ENCODE data around the gene AP4B1. TPM values are rescaled to one million over a fixed set of nuclear protein-coding genes. Genes with fewer than 3 reads are reported as not detected.

AP4B1 gene
- total and polyA plus RNA-seq, 9 of the 15 experiments (the other 6 are each of a cell fraction or from before 2014, with no cell fraction given), result 15.8 to 36.5 (median 24.6) TPM

DNA sequence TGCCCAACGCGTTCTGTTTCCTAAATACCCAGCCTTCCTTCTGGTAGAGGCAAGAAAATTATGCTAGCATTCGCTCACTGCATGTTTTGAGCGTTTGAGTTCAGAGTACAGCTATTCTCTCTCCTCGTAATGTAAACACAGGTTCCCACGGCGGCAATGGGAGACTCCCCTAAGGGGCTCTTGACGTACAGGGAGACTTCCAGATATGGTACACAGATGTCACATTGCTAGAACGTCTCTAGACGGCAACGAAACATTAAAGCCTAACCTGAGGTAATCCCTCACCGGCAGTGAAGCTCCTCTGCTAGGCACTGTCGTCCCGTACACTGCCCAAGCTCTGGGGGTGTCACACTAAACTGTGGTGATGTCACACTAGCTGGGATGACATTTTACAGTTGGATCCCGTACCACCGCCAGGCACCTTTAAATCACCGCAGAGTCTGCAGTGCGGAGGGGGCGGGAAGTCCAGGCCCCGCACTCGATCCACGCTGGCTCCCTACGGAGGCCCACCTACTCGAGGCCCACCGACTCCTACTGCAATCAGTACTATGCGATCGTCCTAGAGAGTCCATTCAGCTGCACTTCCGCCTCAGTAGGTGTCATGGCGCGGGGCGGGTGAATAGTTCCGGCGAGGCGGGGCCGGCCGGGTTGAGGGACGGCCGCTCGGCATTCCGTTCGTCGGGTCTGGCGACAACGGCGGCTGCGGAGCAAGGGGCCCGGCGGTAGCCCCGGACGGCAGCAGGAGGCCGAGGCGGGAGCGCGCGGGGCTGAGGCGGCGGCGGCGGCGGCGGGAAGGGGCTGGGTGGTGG lies 24.5 kb upstream of the AP4B1 start, which contains the start of gene HIPK1 (continued):
- TF ChIP-seq CEBPG (CRISPR knock-in tag; IDR thresholded peaks at IDR 0.05) (peak; percentile 70; the same call in 1 of the 2 replicates), CEBPG (tag; conservative IDR thresholded peaks at IDR 0.05 in 1 of 2, IDR thresholded peaks at IDR 0.05 in 1 of 2) (peak in 1 of 2 experiments; percentile 69; a peak in 2 of 4 replicates), SMARCA4 (IDR thresholded peaks at IDR 0.05) (peak; percentile 59), TRIM24 (IDR thresholded peaks at IDR 0.05) (no peak), KLF16 (IDR thresholded peaks at IDR 0.05) (no peak), LCOR (CRISPR knock-in tag; IDR thresholded peaks at IDR 0.05) (peak; percentile 85), HSF4 (CRISPR knock-in tag; IDR thresholded peaks at IDR 0.05; ENCODE audit: borderline replicate concordance) (no peak), MCM3 (IDR thresholded peaks at IDR 0.05) (no peak), ZNF766 (CRISPR knock-in tag; conservative IDR thresholded peaks at IDR 0.05) (peak; percentile 84), ZNF830 (CRISPR knock-in tag; IDR thresholded peaks at IDR 0.05) (no peak), PRMT5 (CRISPR knock-in tag; IDR thresholded peaks at IDR 0.05) (no peak), RBFOX2 (IDR thresholded peaks at IDR 0.05; ENCODE audit: low read depth, low read length) (peak; percentile 88), PTBP1 (IDR thresholded peaks at IDR 0.05; ENCODE audit: low read depth, low read length) (no peak), ZNF224 (CRISPR knock-in tag; IDR thresholded peaks at IDR 0.05) (no peak), SMARCB1 (IDR thresholded peaks at IDR 0.05; ENCODE audit: insufficient read length, low read depth) (no peak), ZNF785 (CRISPR knock-in tag; IDR thresholded peaks at IDR 0.05) (no peak), KAT2B (IDR thresholded peaks at IDR 0.05; ENCODE audit: low read depth, low read length) (peak; percentile 57), ZKSCAN3 (CRISPR knock-in tag; IDR thresholded peaks at IDR 0.05) (no peak), EGR1 (conservative IDR thresholded peaks at IDR 0.05) (peak; percentile 1; the same call in 1 of the 2 replicates), NONO (IDR thresholded peaks at IDR 0.05; ENCODE audit: low read depth in 2 of 2, low read length in 1 of 2) (0 out of 4 replicates have a peak, but pooled peaks of 1 of the 2 experiments have one; percentile 18)
- TF ChIP-seq, protein P1, sequence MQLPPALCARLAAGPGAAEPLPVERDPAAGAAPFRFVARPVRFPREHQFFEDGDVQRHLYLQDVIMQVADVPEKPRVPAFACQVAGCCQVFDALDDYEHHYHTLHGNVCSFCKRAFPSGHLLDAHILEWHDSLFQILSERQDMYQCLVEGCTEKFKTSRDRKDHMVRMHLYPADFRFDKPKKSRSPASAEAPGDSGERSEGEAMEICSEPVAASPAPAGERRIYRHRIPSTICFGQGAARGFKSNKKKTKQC (CRISPR knock-in tag; IDR thresholded peaks at IDR 0.05), result peak; percentile 85; the same call in 1 of the 2 replicates
- TF ChIP-seq, protein P2, sequence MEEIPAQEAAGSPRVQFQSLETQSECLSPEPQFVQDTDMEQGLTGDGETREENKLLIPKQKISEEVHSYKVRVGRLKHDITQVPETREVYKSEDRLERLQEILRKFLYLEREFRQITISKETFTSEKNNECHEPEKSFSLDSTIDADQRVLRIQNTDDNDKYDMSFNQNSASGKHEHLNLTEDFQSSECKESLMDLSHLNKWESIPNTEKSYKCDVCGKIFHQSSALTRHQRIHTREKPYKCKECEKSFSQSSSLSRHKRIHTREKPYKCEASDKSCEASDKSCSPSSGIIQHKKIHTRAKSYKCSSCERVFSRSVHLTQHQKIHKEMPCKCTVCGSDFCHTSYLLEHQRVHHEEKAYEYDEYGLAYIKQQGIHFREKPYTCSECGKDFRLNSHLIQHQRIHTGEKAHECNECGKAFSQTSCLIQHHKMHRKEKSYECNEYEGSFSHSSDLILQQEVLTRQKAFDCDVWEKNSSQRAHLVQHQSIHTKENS (CRISPR knock-in tag; IDR thresholded peaks at IDR 0.05), result no peak
- TF ChIP-seq, protein P3, sequence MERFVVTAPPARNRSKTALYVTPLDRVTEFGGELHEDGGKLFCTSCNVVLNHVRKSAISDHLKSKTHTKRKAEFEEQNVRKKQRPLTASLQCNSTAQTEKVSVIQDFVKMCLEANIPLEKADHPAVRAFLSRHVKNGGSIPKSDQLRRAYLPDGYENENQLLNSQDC (CRISPR knock-in tag; IDR thresholded peaks at IDR 0.05), result peak; percentile 71; the same call in 1 of the 2 replicates
- TF ChIP-seq, protein P4, sequence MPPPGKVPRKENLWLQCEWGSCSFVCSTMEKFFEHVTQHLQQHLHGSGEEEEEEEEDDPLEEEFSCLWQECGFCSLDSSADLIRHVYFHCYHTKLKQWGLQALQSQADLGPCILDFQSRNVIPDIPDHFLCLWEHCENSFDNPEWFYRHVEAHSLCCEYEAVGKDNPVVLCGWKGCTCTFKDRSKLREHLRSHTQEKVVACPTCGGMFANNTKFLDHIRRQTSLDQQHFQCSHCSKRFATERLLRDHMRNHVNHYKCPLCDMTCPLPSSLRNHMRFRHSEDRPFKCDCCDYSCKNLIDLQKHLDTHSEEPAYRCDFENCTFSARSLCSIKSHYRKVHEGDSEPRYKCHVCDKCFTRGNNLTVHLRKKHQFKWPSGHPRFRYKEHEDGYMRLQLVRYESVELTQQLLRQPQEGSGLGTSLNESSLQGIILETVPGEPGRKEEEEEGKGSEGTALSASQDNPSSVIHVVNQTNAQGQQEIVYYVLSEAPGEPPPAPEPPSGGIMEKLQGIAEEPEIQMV (tag; conservative IDR thresholded peaks at IDR 0.05; ENCODE audit: low read depth), result no peak
- TF ChIP-seq, protein P5, sequence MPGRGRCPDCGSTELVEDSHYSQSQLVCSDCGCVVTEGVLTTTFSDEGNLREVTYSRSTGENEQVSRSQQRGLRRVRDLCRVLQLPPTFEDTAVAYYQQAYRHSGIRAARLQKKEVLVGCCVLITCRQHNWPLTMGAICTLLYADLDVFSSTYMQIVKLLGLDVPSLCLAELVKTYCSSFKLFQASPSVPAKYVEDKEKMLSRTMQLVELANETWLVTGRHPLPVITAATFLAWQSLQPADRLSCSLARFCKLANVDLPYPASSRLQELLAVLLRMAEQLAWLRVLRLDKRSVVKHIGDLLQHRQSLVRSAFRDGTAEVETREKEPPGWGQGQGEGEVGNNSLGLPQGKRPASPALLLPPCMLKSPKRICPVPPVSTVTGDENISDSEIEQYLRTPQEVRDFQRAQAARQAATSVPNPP (IDR thresholded peaks at IDR 0.05; ENCODE audit: borderline replicate concordance, insufficient read depth, insufficient read length), result no peak

Data from K562 (cell line).